Activated naive CD8-positive, alpha-beta T cell treated with anti-CD3 and anti-CD28 coated beads, Interleukin-2, amount 10 ng/mL, durations not matched to agents 7 days and 5 days (primary cell): Measurements from ENCODE around the gene LRTM1. TPM values are rescaled to one million over a fixed set of nuclear protein-coding genes. Genes with fewer than 3 reads are reported as not detected.

Experiments
- ATAC-seq: fragments of 150-1000 bp; cut with Tn5 transposase; one replicate; pipeline ENCODE4 v1.10.0; 2021; ENCODE audit warnings: low read depth, moderate library complexity
- POLR2A ChIA-PET: fragments of 350-600 bp; sonication (Branson Sonifier 250); formaldehyde crosslinking; loops from one replicate; lab custom pipeline; 2021; ENCODE audit warnings: antibody characterized with exemption; lab: Charles Lee
- DNase-seq: peaks from one replicate; pipeline ENCODE4 v3.0.0; 2021
- H3K27ac Mint-ChIP-seq: one replicate; pipeline ENCODE4 v1.8.0; 2022; ENCODE audit warnings: mild to moderate bottlenecking, mixed read lengths
- H3K27me3 Mint-ChIP-seq: one replicate; pipeline ENCODE4 v1.8.0; 2022; ENCODE audit warnings: mild to moderate bottlenecking, moderate library complexity, mixed read lengths
- H3K36me3 Mint-ChIP-seq: one replicate; pipeline ENCODE4 v1.8.0; 2021; ENCODE audit warnings: mild to moderate bottlenecking, mixed read lengths
- H3K4me1 Mint-ChIP-seq: one replicate; pipeline ENCODE4 v1.8.0; 2021; ENCODE audit warnings: mixed read lengths
- H3K4me3 Mint-ChIP-seq: one replicate; pipeline ENCODE4 v1.8.0; 2022; ENCODE audit warnings: mild to moderate bottlenecking, moderate library complexity, mixed read lengths
- H3K9me3 Mint-ChIP-seq: one replicate; pipeline ENCODE4 v1.8.0; 2021; ENCODE audit warnings: mixed read lengths
- total RNA-seq, 2 experiments: library from RNA; stranded (reverse); gene quantifications; one replicate each; pipeline ENCODE4 v1.2.3, GENCODE V29; 2021

LRTM1 gene
- total RNA-seq, 2 experiments from 2014 or later, result not detected

DNA sequence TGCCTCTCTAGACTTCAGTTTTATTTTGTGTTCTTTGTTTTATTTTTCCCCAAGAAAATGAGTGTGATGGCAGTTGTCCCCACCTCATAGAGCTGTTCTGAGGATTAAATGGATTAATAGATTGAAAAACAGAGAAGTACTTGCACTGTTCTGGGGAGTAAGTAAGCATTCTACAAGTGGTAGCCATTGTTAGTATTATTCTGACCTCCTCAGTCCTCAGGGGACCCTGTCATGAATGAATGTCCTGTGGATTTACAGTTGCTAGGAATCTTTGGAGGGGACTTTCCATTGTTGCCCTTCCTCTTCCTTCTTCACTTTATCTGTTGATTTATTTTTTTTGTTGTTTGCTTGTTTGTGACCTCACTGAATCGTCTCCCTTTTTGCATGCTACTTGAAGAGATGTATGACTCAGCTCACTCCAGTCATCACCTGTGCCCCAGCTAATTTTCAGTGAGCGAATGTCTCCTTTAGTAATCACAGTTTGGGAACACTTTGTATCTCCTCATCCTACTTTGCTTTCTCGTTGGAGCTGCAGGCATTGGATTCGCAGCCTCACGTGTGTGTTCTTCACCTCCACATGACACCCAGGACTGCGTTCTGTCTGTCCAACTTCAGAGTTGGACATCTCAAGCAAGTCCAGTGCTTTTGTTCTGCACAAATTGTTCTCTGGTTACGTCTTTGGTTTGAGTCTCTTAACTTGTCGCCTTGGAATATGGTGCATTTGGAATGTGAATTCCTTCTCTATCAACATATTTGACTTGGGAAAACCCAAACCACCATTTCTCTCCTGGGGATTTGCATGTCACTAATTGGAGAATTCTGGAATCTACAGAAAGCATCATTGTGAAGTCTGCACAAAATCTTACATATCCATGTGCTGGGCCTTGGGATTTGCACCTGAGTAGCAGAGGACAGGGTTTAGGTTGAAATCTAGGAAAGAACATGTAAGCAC, 54.5 kb downstream of the LRTM1 start:
- Mint-ChIP-seq H3K27ac (no peak overlapping the region), H3K27me3 (no peaks in the 10 kb centered on the region), H3K9me3 (no peaks in the 10 kb centered on the region), H3K4me3 (no peak overlapping the region), H3K4me1 (no peaks in the 10 kb centered on the region), H3K36me3 (no peaks in the 10 kb centered on the region)
- POLR2A ChIA-PET, result no interaction called here
- no peak for DNase-seq
- no peak for ATAC-seq

DNA sequence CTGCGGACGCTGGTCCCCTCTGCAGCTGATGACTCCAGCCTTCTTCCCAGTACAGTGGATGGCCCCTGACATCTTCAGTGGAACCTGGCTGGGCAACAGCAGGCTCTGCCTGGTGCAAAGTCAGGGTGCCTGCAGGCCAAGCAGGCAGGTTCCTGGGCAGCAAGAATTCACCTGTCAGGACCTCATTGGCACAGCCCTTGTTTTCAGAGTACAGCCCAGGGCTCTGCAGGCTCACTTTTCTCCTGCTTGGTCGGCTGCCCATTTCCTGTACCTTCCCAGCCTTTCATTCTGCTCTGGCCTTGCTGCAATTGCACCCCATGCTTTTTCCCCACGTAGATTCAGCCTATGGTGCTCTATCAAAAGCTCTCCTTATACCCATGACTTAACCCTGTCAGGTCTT, 56.0 kb downstream of the LRTM1 start:
- DNase-seq, result no peak
- no peaks in the 10 kb centered on the region for H3K36me3 Mint-ChIP-seq
- H3K4me1 Mint-ChIP-seq, result no peaks in the 10 kb centered on the region
- H3K9me3 Mint-ChIP-seq, result no peaks in the 10 kb centered on the region
- POLR2A ChIA-PET, result no interaction called here
- H3K27me3 Mint-ChIP-seq, result no peaks in the 10 kb centered on the region
- no peak overlapping the region for H3K4me3 Mint-ChIP-seq
- ATAC-seq, result no peak
- H3K27ac Mint-ChIP-seq, result no peak overlapping the region

DNA sequence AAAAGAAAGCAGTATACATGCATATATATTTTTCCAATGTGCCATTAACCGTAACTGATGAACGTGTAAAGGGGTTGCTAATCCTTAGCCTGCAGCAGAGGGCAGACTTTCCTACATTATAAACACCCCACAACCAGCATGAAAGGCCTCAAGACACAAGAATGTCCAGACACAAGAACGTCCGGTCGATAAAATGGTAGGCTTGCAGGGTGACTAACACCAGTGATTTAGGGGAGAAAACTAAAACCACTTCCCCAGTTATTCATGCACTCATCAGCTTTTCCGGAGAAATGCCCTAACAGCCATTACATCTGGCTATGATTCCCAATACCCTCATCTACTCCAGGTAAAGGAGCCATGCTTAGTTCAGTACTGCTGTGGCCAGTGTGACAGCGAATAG, 57.4 kb downstream of the LRTM1 start:
- DNase-seq (no peak), ATAC-seq (no peak)
- H3K9me3 Mint-ChIP-seq, result no peaks in the 10 kb centered on the region
- no peaks in the 10 kb centered on the region for H3K27me3 Mint-ChIP-seq
- H3K4me1 Mint-ChIP-seq, result no peaks in the 10 kb centered on the region
- no peak overlapping the region for H3K4me3 Mint-ChIP-seq
- H3K36me3 Mint-ChIP-seq, result no peaks in the 10 kb centered on the region
- H3K27ac Mint-ChIP-seq, result no peak overlapping the region
- POLR2A ChIA-PET, result no interaction called here
